ENCODE measurements around the gene FARS2.

GRCh38 chr6:5403076-5403475 is 141.8 kb downstream of the FARS2 start:
- TF ChIP-seq, protein P1, sequence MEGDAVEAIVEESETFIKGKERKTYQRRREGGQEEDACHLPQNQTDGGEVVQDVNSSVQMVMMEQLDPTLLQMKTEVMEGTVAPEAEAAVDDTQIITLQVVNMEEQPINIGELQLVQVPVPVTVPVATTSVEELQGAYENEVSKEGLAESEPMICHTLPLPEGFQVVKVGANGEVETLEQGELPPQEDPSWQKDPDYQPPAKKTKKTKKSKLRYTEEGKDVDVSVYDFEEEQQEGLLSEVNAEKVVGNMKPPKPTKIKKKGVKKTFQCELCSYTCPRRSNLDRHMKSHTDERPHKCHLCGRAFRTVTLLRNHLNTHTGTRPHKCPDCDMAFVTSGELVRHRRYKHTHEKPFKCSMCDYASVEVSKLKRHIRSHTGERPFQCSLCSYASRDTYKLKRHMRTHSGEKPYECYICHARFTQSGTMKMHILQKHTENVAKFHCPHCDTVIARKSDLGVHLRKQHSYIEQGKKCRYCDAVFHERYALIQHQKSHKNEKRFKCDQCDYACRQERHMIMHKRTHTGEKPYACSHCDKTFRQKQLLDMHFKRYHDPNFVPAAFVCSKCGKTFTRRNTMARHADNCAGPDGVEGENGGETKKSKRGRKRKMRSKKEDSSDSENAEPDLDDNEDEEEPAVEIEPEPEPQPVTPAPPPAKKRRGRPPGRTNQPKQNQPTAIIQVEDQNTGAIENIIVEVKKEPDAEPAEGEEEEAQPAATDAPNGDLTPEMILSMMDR (IDR thresholded peaks at IDR 0.05 in 2 of 3, conservative IDR thresholded peaks at IDR 0.05 in 1 of 3; ENCODE audit: insufficient read depth in 2 of 3, low read depth in 1 of 3, low read length in 3 of 3): no peak
- TF ChIP-seq SOX6 (IDR thresholded peaks at IDR 0.05) (no peak), ZBTB11 (CRISPR knock-in tag; IDR thresholded peaks at IDR 0.05) (no peak), FIP1L1 (IDR thresholded peaks at IDR 0.05; ENCODE audit: low read depth, low read length, poor library complexity, severe bottlenecking) (no peak), CREBBP (IDR thresholded peaks at IDR 0.05; ENCODE audit: low read depth, low read length) (no peak)
